ENCODE results near the gene PARP16.

The PARP16 gene, protein sequence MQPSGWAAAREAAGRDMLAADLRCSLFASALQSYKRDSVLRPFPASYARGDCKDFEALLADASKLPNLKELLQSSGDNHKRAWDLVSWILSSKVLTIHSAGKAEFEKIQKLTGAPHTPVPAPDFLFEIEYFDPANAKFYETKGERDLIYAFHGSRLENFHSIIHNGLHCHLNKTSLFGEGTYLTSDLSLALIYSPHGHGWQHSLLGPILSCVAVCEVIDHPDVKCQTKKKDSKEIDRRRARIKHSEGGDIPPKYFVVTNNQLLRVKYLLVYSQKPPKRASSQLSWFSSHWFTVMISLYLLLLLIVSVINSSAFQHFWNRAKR

DNA sequence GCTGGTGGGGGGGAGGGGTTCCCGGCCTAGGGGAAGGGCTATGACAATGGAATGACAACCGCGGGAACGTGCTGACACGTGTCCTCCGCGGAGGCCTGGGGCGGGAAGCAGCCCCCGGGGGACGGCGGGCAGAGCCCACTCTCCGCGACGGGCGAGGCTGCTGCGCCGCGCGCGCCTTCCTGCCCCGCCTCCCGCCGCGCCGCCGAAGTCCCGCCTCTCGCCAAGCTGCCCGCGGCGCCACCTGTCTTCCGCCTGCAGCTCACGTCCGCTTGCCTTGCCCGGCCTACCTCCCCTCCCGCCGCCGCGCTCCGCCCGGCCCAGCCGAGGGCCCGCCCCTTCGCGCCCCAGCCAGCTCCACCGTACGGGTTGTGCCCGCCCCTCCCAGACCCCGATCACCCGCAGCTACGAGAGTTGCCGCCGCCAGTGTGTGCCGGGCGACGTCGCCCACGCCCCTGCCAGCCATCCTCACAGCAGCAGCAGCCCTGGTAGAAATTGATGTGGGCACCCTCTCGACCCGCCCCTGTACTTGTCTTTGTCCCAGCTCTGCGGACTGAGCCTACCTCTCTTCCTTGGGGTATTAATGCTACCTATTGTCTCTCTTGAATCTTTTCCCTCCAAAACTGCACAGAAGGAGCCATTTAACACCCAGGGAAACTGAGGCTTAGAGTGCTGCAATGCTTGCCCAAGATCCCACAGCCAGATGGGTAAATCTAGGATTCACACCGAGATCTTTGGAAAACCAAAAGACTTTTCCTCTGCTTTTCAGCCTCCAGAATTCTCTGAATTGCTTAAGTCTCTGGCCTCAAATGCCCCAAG lies at the start of gene PARP16:
Gene PARP16 (minus strand): TSS at position 180 of the 816 bp plus-strand sequence. CDS start 457 bp downstream, outside the sequence.
- peak; percentile 59 for DNase-seq

DNA sequence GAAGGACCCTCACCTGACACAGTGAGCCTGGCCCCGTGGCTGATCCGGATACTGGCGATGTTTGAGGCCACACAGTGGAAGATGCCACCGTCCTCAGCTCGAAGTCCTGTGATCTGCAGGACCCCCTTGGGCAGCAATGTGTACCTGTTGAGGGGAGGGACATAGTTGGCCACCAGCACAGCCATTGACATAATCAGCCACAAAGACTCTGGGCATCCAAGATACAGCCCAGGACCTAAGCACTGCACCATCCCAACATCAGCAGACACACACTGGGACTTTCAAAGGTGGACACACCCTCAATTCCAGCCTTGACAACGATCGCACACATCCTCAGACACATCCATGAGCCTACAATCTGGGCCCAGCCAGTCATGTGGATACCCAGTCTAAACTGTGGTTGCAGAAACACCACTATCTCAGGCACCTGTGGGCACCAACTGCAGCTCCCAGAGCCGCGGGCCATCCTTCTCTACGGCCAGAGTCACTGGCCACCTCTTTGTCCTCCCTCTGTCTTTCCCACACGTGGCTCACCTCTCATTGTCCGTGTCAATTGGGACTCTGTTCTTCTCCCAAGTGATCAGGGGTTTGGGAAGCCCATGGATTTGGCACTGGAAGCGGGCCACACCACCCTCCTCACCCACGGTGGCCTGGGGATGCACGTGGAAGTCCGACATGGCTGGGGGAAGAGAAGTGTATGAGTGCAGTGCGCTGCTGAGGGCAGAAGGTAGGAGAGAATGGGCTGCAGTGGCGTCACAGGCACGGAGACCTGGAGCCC lies 48.8 kb upstream of the PARP16 start:
- DNase-seq: no peak

DNA sequence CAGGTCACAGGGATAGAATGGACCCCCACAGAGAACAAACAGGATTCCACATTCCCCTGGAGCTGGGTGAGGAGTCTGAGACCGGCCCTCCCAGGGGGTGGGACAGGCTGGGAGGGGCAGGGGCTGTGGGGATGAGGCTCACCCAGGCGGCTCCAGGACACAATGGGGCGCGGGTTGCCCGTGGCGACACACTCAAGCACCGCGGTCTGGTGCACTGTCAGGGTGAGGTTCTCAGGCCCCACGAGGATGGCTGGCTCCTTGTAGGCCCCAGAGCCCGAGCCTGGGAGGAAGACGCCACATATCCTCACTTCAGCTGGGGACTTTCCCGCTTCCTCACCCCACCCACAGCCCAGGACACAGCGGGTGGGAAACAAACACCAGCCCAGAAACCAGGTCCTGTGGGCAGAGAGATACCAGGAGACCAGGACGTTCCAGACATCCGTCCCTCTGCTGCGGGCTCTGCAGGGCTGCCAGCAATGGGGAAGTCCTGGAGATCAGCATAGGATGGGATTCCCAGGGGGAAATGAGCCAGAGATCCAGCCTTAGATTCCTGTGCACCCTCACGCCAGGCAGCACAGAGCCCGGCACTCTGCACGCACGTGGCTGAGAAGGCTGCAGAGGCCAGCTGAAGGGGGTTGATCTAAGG lies 48.0 kb upstream of the PARP16 start:
- DNase-seq: no peak

DNA sequence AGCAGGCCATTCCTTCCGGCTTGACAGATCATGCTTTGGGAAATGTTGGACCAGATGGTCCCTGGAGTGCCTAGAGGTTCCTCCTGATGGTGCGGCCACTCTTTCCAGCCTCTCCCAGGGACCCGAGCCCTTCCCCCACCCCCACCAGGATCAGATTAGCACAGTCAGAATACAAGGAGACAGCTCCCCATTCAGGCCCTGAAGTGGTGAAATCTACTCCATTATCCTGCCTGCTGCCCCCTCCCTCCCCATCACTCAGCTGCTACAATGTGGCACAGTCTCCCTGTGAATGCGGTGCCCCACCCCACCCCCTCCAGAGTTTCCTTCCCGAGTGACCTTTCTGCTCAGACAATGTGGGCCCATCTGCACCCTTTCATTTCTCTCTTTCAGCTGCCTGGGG lies 47.2 kb upstream of the PARP16 start:
- DNase-seq: no peak

DNA sequence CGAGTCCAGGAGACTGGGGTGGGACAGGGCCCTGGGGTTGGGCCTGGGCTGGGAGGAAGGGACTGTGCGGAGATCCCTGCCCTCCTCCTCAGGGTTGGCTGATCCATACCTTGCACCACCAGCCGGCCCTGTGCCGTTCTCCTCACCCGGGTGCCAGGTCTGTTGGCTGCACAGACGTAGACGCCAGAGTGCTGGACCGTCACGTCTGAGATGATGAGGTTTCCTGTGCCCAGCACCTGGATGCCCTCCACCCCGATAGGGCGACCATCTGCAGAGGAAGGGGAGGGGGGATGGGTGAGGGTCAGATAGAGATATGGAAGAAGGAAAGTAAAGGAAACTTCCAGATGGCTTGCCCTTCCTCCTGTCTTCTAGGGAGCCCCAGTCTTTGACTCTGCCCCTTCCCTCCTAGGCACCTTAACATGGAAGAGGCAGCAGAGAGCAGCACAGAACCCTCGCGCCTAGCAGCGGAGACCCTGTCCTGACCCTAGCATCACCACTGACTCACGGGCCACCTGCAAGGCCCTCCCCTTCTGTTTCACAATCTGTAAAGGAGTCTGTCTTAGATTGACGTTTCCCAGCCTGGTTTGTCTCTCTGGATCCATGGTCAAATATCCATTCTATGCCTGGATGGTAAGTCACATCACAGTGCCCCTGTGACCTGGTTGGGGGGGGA lies 46.6 kb upstream of the PARP16 start:
- DNase-seq: no peak

DNA sequence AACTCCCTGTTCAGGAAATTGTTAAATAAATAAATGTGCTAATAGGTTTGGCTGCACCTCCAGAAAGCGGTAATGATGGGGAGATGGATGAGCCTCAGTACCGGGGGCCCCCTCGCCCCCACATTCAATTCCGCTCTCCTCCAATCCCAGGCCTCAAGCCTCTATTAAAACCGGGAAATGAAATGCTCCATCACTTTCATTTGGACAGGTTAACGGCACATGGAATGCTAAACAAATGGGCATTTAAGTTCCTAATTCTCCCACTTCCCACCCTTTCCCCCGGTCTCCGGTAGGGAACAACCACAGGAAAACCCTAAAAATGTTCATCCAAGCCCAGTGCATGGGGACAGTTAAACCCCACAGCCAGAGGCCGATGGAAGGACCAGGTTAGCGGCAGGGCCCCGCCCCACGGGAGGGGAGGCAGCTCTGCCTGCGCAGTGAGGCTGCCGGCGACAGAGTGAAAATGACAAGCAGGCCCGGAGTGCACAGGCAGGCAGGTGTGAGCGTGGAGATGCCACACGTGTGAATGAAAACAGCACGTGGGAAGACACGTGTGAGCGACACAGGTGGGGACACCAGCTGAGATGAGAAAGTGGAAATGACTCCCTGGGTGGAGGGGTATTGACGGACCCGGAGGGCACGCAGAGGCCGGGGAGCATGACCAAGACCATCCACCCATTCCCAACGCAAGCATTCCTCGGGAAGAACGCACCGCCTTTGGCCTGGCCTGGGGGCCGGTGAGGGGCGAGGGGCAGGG lies 45.9 kb upstream of the PARP16 start:
- no peak for DNase-seq

DNA sequence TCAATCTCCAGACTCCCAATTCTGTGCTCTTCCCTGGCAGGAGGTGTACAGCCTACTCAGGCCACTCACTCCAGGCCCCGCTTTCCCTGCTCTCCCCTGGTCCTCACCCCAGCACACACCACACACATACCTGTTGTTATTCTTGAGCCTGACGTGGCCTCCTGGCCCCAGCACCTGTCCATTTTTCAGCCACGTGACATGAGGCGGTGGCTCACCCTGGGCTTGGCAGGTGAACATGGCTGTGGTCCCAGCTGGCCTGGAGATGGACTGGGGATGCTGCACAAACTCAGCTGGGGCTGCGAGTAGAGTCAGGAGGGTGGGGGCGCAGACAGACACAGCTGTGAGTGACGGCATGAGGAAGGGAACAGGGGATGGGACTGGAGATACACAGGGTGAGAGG lies 45.1 kb upstream of the PARP16 start:
- DNase-seq: no peak

DNA sequence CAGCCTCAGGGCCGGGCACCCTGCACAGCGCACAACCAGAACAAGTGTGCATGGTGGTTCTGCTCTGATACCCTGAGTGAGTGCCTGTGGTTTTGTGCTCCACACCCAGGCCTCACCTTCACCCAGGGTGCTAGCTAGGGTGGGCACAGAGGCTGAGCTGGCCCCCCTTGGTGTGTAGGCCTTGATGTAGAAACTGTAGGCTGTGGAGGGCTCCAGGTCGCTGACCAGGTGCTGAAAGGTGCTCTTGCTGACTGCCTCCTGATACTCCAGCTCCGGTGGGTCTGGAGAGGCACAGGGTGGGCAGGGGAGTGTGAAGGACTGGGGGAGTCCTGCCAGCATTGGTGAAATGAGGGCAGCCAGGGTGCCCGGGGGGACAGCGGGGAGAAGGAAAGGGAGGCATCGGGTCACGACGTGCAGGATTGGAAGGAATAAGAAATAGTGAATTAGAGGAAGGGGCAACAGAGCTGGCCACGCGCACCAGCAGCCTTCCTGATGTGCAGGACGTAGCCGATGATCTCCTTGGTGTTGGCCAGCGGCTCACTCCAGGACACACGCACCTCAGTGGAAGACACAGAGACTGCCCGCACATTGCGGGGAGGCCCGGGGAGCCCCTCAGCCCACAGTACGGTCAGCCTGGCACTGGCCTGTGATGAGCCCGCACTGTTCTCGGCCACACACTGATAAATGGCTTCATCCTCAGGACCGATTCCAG lies 44.4 kb upstream of the PARP16 start:
- DNase-seq: no peak

DNA sequence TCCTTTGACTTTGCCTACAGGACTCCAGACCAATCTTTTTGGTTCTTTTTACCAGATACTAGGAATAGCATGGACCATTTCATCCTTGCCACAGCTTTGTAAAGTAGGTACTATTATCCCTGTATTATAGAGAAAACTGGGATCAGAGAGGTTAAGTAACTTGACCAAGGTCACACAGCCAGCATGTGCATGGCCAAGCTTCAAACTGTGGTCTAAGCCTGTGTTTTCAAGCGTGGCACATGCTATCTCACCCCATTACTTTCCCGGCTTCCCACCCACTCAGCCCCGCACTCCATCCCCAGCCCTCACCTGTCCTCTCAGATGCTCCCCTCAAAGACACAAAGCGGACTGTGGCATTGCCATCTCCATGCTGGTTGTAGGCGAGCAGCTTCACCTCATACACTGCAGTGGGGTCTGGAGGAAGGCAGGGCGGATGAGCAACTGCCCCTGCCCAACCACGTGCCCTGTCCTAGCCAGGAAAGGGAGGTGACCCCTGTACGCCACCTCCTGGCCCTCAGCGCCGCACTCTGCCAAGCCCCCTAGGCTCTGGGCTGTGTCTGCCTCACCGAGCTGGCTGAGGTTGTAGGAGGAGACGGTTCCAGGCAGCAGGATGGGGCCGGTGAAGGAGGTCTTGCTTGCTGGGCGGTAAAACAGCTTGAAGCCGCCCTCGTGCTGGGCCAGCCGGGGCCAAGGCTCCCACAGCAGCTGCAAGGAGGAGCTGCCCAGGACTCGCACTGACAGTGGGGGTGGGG lies 43.5 kb upstream of the PARP16 start:
- no peak for DNase-seq

DNA sequence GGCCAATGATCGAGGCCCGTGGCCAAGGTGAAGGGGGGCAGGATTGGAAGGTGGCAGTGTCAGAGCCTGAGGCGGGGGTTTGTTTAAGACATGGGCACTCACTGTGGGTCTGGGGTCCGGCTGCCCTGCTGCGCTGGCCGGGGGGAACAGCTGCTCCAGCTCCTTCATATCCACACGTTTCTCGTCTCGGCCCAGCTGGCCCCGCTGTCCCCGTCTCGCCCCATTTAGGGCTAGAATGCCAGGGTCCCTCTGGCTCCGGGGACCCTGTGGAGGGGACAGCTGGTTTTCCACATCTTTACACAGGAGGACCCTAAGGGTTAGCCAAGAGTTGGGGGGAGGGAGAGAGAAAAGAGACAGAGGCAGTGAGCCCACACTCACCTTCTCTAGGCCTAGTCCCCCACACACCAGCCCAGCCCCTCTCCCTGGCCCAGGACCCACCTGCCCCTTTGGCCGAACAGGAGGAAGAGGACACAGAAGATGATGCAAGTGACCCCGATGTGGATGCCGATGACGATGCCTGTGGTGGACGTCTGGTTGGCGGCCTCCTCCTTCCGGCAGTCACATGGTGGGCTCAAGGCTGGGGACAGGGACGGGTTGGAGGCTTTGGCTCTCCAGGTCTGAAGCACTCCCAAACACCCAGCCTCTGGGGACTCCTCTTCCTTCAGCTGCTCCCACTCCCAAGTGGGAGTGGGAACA lies 42.8 kb upstream of the PARP16 start:
- DNase-seq: no peak

DNA sequence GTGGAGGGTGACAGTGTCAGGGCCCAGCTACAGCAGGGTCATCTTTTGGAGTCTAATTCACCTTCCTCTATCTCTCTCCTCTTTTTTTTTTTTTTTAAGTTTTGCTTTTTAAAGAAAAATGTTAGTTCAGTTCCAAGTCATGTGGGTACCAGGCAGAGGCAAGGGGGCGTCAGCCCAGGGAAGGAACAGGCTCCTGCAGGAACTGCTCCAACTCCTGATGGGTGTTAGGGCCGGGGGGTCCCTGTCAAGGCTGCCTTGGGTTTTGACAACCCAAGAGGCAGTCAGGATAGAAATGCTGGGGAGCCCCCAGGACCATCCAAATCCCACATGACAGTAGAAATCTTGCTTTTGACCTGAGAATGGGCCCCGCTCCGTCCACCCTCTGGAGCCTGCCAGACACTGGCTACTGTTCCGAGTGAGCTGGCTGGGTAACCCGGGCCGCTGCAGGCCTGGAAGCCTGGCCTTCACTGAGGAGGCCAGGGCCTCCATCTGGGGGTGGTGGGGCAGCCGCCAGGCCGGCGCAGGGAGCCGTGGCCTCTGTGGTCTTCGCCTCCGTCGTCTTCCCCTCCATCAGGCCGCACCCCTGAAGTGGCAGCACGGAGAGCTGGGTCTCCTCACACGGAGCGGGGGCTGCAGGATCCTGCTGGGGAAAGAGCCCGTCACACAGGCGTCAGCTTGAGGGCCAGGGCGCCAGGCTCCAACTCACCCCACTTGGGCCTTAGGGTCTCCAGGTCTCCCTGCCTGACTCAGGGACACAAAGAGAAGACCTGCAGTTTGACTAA lies 42.0 kb upstream of the PARP16 start:
- no peak for DNase-seq

DNA sequence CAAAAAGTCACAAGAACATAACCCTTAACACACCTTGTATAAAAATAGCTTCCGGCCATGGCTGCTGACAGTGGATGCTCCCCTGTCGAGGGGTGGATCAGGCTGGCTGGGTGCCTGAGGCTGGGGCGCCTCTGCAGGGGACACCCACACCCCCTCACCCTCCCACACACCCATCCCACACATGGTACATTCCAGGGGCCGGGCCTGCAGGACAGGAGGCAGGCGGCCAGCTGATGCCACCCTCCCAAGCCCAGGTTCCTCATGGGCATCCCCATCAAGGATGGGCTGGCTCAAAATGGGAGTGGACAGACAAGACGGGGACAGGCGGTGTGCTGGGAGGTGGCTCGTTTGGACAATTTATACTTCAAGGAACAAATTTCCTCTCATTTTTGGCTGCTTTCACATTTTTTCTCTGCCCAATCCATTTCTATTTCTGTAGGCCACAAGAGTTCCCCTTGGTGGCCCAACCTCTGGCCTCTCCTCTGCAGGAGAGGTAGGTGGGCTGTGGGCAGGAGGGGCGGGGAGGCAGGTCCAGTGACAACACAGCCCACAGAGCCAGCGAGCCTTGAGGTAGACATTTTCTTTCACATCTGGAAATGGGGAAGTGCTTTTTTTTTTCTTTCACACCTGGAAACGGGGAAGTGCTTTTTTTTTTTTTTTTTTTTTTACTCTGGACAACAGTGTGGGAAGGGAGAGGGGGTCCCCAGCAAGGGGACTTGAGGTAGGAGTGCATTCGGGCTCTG lies 41.1 kb upstream of the PARP16 start:
- no peak for DNase-seq

DNA sequence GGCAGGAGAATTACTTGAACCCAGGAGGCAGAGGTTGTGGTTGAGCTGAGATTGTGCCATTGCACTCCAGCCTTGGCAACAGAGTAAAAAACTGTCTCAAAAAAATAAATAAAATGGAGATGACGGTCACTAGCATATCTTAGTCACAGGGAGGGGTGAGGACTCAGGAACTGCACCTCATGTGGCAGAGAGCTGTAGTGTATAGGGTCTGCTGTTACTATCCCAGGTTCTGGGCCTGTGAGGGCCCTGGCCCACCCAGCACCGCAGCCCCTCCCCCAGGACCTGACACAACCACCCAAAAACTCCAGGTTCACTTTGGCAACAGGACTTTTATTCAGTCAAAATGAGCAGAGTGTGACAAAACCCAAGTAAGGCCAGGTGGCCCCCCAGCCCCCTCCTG lies 40.1 kb upstream of the PARP16 start:
- DNase-seq: no peak

DNA sequence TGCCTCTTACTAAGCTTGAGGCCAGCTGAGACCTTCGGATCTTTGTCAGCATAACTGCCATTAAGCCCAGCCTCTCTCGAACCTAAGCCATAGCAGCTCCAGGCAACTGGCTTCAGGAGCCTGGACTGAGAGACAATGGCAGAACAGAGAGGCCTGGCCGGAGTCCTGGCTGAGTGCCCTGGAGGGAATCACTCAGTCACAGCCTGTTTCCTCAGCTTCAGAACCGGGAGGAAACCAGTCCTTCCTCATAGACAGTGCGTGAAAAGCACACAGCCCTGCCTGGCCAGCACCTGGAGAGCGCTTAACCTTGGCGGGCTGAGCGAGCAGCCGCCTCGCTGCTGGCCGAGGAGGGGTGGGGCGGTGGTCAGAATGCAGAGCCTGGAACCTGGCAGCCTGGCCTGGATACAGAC lies 39.4 kb upstream of the PARP16 start:
- no peak for DNase-seq

DNA sequence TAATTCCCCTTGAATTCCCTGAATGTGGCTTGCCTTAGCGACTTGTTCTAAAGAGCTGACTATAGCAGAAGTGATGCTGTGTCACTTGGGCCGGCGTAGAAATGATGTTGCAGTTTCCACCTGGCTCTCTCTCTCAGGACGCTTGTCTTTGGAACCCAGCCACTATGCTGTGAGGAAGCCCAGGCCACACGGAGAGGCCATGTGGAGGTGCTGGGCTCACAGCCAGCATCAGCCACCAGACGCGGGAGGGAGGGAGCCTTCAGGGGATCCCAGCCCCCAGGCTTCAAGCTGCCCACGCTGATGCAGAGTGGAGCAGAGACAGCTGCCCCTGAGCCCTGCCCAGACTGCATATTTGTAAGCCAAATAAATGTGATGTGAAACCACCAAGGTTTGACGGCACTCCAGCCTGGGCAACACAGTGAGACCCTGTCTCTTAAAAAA lies 36.4 kb upstream of the PARP16 start:
- no peak for DNase-seq

DNA sequence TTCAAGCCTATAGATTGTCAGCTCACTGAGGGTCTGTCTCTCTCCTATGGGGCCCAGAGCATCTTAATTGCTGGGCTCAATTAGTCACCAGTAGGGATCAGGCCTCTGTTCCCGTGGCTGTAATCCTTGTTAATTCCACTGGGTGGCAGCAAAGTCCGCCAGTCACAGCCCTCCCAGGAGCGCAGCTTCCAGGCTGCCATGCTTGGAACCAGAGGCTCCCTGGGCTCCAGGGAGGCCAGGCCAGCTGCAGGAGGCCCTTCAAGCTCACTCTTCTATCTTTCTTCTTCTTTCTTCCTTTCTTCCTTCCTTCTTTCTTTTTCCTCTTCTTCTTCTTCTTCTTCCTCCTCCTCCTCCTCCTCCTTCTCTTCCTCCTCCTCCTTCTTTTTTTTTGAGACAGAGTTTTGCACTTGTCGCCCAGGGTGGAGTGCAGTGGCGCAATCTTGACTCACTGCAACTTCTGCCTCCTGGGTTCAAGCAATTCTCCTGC lies 32.2 kb upstream of the PARP16 start:
- DNase-seq: peak; percentile 40

DNA sequence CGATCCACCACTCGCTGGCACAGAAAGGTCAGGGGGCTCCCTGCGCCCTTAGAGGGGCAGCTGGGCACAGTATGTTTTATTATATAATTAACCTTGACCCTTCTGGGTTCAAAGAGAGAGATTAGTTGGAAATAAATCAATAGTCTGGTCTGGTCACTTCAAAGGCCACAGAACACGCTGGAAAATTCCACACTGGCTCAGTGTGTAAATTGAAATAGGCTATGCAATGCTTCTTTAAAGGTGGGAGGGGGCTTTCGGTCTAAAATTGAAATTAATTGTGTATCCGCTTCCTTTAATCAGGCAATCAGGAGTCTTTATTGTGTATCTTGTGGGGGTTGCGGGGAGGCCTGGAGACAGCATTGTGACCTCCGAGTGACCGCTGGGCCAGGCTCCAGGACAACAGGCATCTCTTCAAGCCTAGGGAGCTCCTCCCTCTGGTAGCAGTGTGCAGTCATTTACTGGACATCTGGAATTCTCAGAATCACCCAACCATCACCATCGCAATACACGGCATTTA lies 25.8 kb upstream of the PARP16 start:
- DNase-seq: no peak

DNA sequence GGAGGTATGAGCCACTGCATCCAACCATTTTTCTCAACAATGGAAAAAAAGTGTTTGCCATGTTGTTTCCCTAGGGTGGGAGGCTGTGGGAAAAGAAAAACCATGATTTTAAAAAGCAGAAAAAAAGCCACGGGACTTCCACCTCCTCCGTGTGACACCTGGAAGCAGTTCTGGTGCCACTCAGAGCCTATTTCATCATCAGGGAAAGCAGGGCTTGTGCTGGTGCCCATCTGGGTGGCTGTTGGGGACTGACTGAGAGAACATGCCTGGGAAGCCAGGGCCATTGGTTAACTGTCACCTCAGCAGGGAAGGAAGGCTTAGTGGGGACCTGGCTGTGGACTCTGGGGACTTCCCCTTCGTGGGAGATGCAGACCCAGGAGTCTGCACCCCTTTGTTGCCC lies 25.1 kb upstream of the PARP16 start:
- DNase-seq: no peak

Data from NCI-H1048 (cell line).